HEK293 (cell line): Measurements from ENCODE around the gene MEGF6.

ENCODE experiments used
- ZNF274 ChIP-seq, 2 experiments: fragments of 200-500 bp in 1 of 2; fragments of 450-650 bp in 1 of 2; sonication (Bioruptor generic) in 1 of 2; formaldehyde crosslinking in 1 of 2; IDR thresholded peaks; 2 replicates each; pipeline versions ENCODE4 v1.5.1 to v1.6.1; 2014 to 2016; ENCODE audit warnings: borderline replicate concordance in 1 of 2, inconsistent platforms in 1 of 2, low read length in 1 of 2, missing biosample characterization in 1 of 2, missing genetic modification characterization in 1 of 2
- ZNF473 ChIP-seq: fragments of 450-650 bp; formaldehyde crosslinking; IDR thresholded peaks from 2 replicates; pipeline ENCODE4 v1.5.1; 2017; ENCODE audit warnings: missing biosample characterization, missing genetic modification characterization
- ZNF549 ChIP-seq: fragments of 450-650 bp; IDR thresholded peaks from 2 replicates; pipeline ENCODE4 v1.5.1; 2018; ENCODE audit warnings: missing biosample characterization, missing genetic modification characterization, mild to moderate bottlenecking, inconsistent platforms, moderate library complexity
- ZNF639 ChIP-seq: fragments of 450-650 bp; formaldehyde crosslinking; IDR thresholded peaks from 2 replicates; pipeline ENCODE4 v1.5.1; 2016; ENCODE audit warnings: missing biosample characterization, missing genetic modification characterization
- ZNF837 ChIP-seq: fragments of 450-650 bp; formaldehyde crosslinking; IDR thresholded peaks from 2 replicates; pipeline ENCODE4 v1.5.1; 2016; ENCODE audit warnings: missing biosample characterization, missing genetic modification characterization

DNA sequence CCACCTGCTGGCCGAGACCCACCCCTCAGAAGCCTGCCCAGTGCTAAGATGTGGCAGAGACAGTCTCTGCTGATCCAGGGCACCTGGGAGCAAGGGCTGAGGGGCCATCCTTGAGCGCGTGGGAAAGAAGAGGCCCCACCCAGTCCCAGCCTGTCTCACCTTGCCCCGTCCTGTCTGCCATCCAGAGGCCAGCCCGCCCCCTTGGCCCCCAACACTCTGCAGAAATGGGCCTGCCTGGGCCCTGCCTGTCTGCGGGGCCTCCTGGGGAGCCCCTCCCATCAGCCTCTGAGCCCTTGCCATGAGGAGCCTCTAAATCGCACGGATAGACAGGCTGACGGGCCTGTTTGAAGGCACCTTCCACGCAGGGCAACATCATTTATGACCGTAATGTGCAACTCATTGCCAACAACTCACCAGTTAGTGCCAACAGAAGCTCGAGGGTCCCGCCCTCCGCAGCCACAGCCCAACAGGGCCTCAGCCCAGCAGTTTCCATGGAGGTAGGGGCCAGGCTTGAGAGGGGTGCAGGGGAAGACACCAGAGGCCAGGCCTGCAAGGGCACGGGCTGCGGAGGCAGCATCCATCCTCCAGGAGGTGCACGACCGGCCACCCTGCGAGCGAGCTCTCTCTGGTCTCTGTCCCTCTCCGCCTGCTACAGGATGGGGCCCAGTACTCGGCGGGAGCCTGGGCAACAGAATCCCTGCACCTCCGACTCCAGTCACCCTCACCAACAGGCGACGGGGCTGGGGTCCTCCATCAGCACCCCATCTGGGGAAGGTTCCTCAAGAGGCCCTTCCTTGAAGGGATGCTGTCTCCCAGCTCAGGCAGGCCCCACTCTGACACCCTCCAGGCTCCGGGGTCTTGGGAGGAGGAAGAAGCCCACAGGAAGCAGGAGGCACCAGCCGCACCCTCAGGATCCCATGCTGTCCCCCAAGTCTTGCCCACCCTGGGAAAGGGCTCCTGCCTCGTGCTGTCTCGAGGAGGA lies 78.0 kb downstream of the MEGF6 start:
- TF ChIP-seq ZNF549 (tag by site-specific recombination), result no peak
- TF ChIP-seq ZNF837 (tag by site-specific recombination), result no peak
- TF ChIP-seq ZNF639 (tag by site-specific recombination), result no peak
- TF ChIP-seq ZNF473 (tag by site-specific recombination), result no peak
- no peak for TF ChIP-seq ZNF274 (IDR thresholded peaks at IDR 0.05; ENCODE audit: low read length)
- TF ChIP-seq ZNF274 (tag by site-specific recombination; IDR thresholded peaks at IDR 0.05; ENCODE audit: borderline replicate concordance), result no peak
